Ascending aorta (tissue), 2 donors: ENCODE results near the gene TLR5. TPM values are rescaled to one million over a fixed set of nuclear protein-coding genes. Genes with fewer than 3 reads are reported as not detected.

Source experiments
- DNase-seq, 2 donors: peaks; one replicate each; pipeline ENCODE4 v3.0.0-alpha.2; 2019; ENCODE audit warnings: low spot score in 2 of 2
- H3K27ac ChIP-seq, 2 donors: fragments of 200-600 bp; sonication (generic); one replicate each; pipeline ENCODE4 v1.5.1; 2016 to 2017; ENCODE audit warnings: mild to moderate bottlenecking in 1 of 2
- H3K27me3 ChIP-seq: fragments of 200-600 bp; sonication (generic); one replicate; pipeline ENCODE4 v1.5.1; 2017
- H3K36me3 ChIP-seq, 2 donors: fragments of 200-600 bp; sonication (generic); one replicate each; pipeline ENCODE4 v1.5.1; 2016
- H3K4me1 ChIP-seq, 2 donors: fragments of 200-600 bp; sonication (generic); one replicate each; pipeline ENCODE4 v1.5.1; 2016 to 2017; ENCODE audit warnings: mild to moderate bottlenecking in 1 of 2
- H3K4me3 ChIP-seq, 2 donors: fragments of 200-600 bp; sonication (generic); one replicate each; pipeline ENCODE4 v1.5.1; 2016 to 2017; ENCODE audit warnings: mild to moderate bottlenecking in 1 of 2
- H3K9me3 ChIP-seq, 2 donors: fragments of 200-600 bp; sonication (generic); one replicate each; pipeline ENCODE4 v1.5.1; 2016
- intact Hi-C: fragments of 100-400 bp; cut with DNase I; formaldehyde crosslinking; loops from one replicate; pipeline ENCODE4 v1.15.1; 2023
- total RNA-seq: library from RNA; depleted of rRNA; stranded (reverse); fragments of >200 nt; gene quantifications from one replicate; pipeline ENCODE4 v1.1.0, GENCODE V29; 2016
- TF ChIP-seq, protein P1 (sequence below), 3 experiments: fragments of 200-600 bp in 2 of 3; fragments of 450-650 bp in 1 of 3; sonication (generic) in 2 of 3; IDR thresholded peaks; one replicate each; pipeline ENCODE4 v1.5.1; 2016 to 2019; ENCODE audit warnings: antibody characterized with exemption in 3 of 3, mild to moderate bottlenecking in 1 of 3, moderate library complexity in 1 of 3

TLR5 gene
- total RNA-seq, 1 donor from 2014 or later = 3.9 TPM

- peak overlapping the region; percentile 5 to 15 for H3K27ac ChIP-seq
- TF ChIP-seq, protein P1, sequence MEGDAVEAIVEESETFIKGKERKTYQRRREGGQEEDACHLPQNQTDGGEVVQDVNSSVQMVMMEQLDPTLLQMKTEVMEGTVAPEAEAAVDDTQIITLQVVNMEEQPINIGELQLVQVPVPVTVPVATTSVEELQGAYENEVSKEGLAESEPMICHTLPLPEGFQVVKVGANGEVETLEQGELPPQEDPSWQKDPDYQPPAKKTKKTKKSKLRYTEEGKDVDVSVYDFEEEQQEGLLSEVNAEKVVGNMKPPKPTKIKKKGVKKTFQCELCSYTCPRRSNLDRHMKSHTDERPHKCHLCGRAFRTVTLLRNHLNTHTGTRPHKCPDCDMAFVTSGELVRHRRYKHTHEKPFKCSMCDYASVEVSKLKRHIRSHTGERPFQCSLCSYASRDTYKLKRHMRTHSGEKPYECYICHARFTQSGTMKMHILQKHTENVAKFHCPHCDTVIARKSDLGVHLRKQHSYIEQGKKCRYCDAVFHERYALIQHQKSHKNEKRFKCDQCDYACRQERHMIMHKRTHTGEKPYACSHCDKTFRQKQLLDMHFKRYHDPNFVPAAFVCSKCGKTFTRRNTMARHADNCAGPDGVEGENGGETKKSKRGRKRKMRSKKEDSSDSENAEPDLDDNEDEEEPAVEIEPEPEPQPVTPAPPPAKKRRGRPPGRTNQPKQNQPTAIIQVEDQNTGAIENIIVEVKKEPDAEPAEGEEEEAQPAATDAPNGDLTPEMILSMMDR (IDR thresholded peaks at IDR 0.05) = no peak
- no peak for DNase-seq
- H3K4me1 ChIP-seq = no peaks in the 10 kb centered on the region
- intact Hi-C loops = loop anchor here (2.0 to 5.0 kb wide), 2 partner anchors 41 to 330 kb away; no protein-coding TSS in a partner anchor
- H3K9me3 ChIP-seq = no peaks in the 10 kb centered on the region
- H3K4me3 ChIP-seq = peak overlapping the region; percentile 46 to 56
- no peaks in the 10 kb centered on the region for H3K36me3 ChIP-seq
- H3K27me3 ChIP-seq = no peaks in the 10 kb centered on the region
Measured at GRCh38 chr1:223123011-223123610, 19.9 kb downstream of the TLR5 start.

DNA sequence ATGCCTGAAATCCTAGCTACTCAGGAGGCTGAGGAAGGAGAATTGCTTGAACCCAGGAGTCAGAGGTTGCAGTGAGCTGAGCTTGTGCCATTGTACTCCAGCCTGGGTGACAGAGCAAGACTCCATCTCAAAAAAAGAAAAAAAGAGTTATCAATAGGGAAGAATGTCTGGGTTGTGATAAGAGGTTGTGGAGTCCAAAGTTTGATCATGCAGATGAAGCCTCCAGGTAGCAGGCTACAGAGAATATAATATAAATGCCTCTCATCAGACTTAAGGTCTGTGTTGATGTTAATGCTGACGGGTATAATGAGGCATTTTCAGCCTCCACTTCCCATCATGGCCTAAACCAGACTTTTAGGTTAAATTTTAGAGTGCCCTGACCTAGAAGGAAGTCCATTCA lies 24.6 kb downstream of the TLR5 start:
- H3K27ac ChIP-seq = no peak overlapping the region
- TF ChIP-seq, protein P1 (IDR thresholded peaks at IDR 0.05) = no peak
- no peaks in the 10 kb centered on the region for H3K36me3 ChIP-seq
- H3K4me3 ChIP-seq = no peak overlapping the region
- no peak for DNase-seq
- peaks cover 0 to 2% of the 10 kb centered on the region in 2 donors for H3K4me1 ChIP-seq
- intact Hi-C loops = no loop called here
- no peaks in the 10 kb centered on the region for H3K9me3 ChIP-seq
- H3K27me3 ChIP-seq = no peaks in the 10 kb centered on the region

GRCh38 chr1:223116950-223117349 lies 26.1 kb downstream of the TLR5 start:
- no peaks in the 10 kb centered on the region for H3K36me3 ChIP-seq
- TF ChIP-seq, protein P1 (IDR thresholded peaks at IDR 0.05) = no peak
- H3K27me3 ChIP-seq = no peaks in the 10 kb centered on the region
- H3K4me1 ChIP-seq = peaks cover 0 to 2% of the 10 kb centered on the region in 2 donors
- no peaks in the 10 kb centered on the region for H3K9me3 ChIP-seq
- H3K4me3 ChIP-seq = no peak overlapping the region
- DNase-seq = no peak
- H3K27ac ChIP-seq = no peak overlapping the region
- intact Hi-C loops = no loop called here

- intact Hi-C loops = no loop called here
- TF ChIP-seq, protein P1 (IDR thresholded peaks at IDR 0.05) = no peak
- H3K4me1 ChIP-seq = peaks cover 0 to 2% of the 10 kb centered on the region in 2 donors
- H3K36me3 ChIP-seq = no peaks in the 10 kb centered on the region
- peak overlapping the region in 1 of 2 donors; percentile 39 for H3K27ac ChIP-seq
- no peak for DNase-seq
- H3K4me3 ChIP-seq = no peak overlapping the region
- no peaks in the 10 kb centered on the region for H3K9me3 ChIP-seq
- H3K27me3 ChIP-seq = no peaks in the 10 kb centered on the region
Measured at GRCh38 chr1:223114871-223115270, 28.2 kb downstream of the TLR5 start.

DNA sequence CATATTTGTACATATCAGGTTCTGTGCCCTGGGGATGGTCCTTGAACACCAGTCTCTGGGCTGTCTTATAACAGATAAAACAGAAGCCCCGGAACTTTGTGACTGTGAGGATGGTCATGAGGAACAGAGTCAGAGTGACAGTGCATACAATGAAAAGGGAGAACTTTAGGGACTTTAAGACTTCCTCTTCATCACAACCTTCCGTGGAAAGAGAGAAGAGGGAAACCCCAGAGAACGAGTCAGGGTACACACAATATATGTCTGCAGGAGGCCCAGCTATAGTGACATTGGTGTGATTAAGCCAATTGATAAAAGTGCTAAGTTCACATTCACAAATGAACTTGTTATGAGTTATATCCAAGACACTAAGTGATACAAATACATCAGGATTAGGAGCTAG lies 32.1 kb downstream of the TLR5 start:
- no peaks in the 10 kb centered on the region for H3K27me3 ChIP-seq
- intact Hi-C loops = no loop called here
- H3K9me3 ChIP-seq = no peaks in the 10 kb centered on the region
- H3K36me3 ChIP-seq = no peaks in the 10 kb centered on the region
- no peak for DNase-seq
- no peak overlapping the region for H3K27ac ChIP-seq
- H3K4me1 ChIP-seq = peaks cover 0 to 2% of the 10 kb centered on the region in 2 donors
- no peak overlapping the region for H3K4me3 ChIP-seq
- TF ChIP-seq, protein P1 (IDR thresholded peaks at IDR 0.05) = no peak
